VCaP (cell line): ENCODE measurements around the gene AP4M1.

ENCODE experiments used
- H3K27ac ChIP-seq: fragments of 450-650 bp; 2 replicates; pipeline ENCODE4 v1.5.1; 2017
- TF ChIP-seq, protein P1 (sequence below): fragments of 450-650 bp; conservative IDR thresholded peaks from 2 replicates; pipeline ENCODE4 v1.5.1; 2017; ENCODE audit warnings: mild to moderate bottlenecking, moderate library complexity

The AP4M1 gene, protein sequence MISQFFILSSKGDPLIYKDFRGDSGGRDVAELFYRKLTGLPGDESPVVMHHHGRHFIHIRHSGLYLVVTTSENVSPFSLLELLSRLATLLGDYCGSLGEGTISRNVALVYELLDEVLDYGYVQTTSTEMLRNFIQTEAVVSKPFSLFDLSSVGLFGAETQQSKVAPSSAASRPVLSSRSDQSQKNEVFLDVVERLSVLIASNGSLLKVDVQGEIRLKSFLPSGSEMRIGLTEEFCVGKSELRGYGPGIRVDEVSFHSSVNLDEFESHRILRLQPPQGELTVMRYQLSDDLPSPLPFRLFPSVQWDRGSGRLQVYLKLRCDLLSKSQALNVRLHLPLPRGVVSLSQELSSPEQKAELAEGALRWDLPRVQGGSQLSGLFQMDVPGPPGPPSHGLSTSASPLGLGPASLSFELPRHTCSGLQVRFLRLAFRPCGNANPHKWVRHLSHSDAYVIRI

DNA sequence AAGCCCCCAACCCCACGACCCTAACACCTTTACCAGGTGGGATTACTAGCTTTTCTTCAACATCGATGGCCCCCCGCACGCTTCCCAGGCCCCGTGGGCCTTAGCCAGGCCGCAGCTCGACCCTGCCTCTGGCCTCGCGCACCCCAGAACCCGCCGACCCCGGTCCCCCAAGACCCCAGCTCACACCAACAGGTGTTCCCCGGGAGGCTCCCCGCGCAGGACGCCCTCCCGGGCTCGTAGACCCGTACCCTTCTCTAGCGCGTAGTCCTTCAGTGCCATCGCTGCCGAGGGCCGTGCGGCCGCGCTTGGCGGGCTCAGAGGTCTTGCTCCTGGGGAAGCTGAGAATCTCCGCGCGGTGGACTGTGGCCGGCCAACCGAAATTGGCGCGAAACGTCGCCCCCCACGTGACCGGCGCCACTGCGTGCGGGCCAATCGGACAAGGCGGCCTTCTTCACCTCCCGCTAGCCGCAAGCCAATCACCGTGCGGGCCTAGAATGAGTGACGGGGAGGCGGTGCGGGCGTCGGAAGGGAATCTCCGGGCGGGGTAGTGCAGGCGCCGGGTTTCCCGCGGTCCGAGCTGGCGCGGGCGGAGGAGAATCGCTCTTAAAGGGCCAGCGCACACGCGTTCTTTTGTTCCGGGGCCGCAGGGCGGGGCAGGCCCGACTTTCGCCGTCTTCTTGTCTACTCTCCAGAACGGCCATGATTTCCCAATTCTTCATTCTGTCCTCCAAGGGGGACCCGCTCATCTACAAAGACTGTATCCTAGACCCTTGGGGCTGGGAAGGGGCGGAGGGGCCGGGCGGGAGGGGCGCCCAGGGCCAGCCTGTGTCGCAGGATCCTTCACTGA, at the start of gene AP4M1, which contains the start of gene MCM7:
Gene AP4M1, plus strand, starts transcription at position 628 of the 847 bp plus-strand sequence. Its CDS starts 72 bp downstream, at position 700.
Gene MCM7, minus strand, starts transcription at position 382 of the 847 bp plus-strand sequence. Its CDS starts 103 bp downstream, at position 279.
- TF ChIP-seq, protein P1, sequence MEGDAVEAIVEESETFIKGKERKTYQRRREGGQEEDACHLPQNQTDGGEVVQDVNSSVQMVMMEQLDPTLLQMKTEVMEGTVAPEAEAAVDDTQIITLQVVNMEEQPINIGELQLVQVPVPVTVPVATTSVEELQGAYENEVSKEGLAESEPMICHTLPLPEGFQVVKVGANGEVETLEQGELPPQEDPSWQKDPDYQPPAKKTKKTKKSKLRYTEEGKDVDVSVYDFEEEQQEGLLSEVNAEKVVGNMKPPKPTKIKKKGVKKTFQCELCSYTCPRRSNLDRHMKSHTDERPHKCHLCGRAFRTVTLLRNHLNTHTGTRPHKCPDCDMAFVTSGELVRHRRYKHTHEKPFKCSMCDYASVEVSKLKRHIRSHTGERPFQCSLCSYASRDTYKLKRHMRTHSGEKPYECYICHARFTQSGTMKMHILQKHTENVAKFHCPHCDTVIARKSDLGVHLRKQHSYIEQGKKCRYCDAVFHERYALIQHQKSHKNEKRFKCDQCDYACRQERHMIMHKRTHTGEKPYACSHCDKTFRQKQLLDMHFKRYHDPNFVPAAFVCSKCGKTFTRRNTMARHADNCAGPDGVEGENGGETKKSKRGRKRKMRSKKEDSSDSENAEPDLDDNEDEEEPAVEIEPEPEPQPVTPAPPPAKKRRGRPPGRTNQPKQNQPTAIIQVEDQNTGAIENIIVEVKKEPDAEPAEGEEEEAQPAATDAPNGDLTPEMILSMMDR: no peak
- H3K27ac ChIP-seq: peak within 1 kb of the TSS; percentile 92

- TF ChIP-seq, protein P1: peak; percentile 66
- peak overlapping the region; percentile 21; the same call in 1 of the 2 replicates for H3K27ac ChIP-seq
Observed at GRCh38 chr7:100053215-100053614, 48.2 kb upstream of the AP4M1 start.

DNA sequence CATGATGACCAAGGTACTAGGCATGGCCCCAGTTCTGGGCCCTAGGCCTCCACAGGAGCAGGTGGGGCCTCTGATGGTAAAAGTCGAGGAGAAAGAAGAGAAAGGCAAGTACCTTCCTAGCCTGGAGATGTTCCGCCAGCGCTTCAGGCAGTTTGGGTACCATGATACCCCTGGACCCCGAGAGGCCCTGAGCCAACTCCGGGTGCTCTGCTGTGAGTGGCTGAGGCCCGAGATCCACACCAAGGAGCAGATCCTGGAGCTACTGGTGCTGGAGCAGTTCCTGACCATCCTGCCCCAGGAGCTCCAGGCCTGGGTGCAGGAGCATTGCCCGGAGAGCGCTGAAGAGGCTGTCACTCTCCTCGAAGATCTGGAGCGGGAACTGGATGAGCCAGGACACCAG, 44.4 kb upstream of the AP4M1 start:
- no peak overlapping the region for H3K27ac ChIP-seq
- TF ChIP-seq, protein P1: no peak

DNA sequence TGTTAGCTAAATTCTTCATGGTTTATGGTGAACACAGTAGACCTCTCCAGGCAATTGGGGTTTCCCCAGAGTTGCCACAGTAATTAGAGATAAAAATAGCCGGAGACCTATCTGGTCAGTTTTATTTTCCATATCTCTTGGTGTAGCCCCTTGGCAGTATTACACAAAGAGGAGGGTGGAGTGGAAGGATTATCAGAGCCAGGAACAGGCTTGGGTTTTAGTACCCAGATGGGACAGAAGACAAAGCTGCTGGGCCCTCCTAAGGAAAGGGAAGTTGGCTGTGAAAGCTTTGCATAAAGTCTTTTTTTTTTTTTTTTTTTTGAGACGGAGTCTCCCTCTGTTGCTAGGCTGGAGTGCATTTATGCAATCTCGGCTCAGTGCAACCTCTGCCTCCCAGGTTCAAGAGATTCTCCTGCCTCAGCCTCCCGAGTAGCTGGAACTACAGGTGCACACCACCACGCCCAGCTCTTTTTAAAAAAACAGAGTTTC, 42.1 kb upstream of the AP4M1 start:
- no peak overlapping the region for H3K27ac ChIP-seq
- TF ChIP-seq, protein P1: no peak

GRCh38 chr7:100061518-100062193, 39.8 kb upstream of the AP4M1 start:
- TF ChIP-seq, protein P1: no peak
- no peak overlapping the region for H3K27ac ChIP-seq

DNA sequence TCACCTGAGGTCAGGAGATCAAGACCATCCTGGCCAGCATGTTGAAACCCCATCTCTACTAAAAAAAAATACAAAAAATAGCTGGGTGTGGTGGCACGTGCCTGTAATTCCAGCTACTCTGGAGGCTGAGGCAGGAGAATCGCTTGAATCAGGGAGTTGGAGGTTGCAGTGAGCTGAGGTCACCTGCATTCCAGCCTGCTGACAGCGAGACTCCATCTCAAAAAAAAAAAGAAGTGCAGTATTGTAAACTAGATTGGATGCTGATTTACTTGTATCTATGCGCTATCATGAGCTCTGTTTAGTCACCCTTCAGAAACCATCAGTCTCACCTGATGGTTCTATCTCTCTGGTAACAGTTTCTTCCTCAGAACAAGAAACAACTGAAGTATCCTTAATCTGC, 38.1 kb upstream of the AP4M1 start:
- TF ChIP-seq, protein P1: no peak
- H3K27ac ChIP-seq: no peak overlapping the region
